BE2C (cell line): ENCODE measurements around the gene PBRM1.

Experiments used
- DNase-seq: peaks from one replicate; pipeline ENCODE4 v3.0.0-alpha.2; 2020
- H3K27me3 ChIP-seq: fragments of 250-450 bp; sonication (Bioruptor Pico); 2 replicates; pipeline ENCODE4 v1.5.1; 2020; ENCODE audit warnings: mild to moderate bottlenecking
- H3K36me3 ChIP-seq: fragments of 250-450 bp; sonication (Bioruptor Pico); 2 replicates; pipeline ENCODE4 v1.5.1; 2020; ENCODE audit warnings: mild to moderate bottlenecking
- H3K4me1 ChIP-seq: fragments of 250-450 bp; sonication (Bioruptor Pico); 2 replicates; pipeline ENCODE4 v1.5.1; 2020
- H3K4me3 ChIP-seq: 2 replicates; pipeline ENCODE4 v1.5.1; 2011; ENCODE audit warnings: low read depth, low read length
- H3K9me3 ChIP-seq: fragments of 250-450 bp; sonication (Bioruptor Pico); 2 replicates; pipeline ENCODE4 v1.5.1; 2020
- CTCF ChIP-seq: IDR thresholded peaks from 2 replicates; pipeline ENCODE4 v1.5.1; 2012; ENCODE audit warnings: mild to moderate bottlenecking, low read depth, low read length

Gene PBRM1

GRCh38 chr3:52502001-52502400 lies 183.7 kb downstream of the PBRM1 start:
- Histone ChIP-seq H3K36me3 (no peaks in the 10 kb centered on the region), H3K27me3 (no peaks in the 10 kb centered on the region), H3K4me3 (no peak overlapping the region), H3K9me3 (no peaks in the 10 kb centered on the region), H3K4me1 (no peaks in the 10 kb centered on the region)
- no peak for DNase-seq
- TF ChIP-seq CTCF = no peak

- Histone ChIP-seq H3K4me3 (no peak overlapping the region), H3K9me3 (no peaks in the 10 kb centered on the region), H3K4me1 (no peaks in the 10 kb centered on the region), H3K27me3 (no peaks in the 10 kb centered on the region), H3K36me3 (no peaks in the 10 kb centered on the region)
- no peak for DNase-seq
- TF ChIP-seq CTCF = no peak
These were observed 184.7 kb downstream of the PBRM1 start for GRCh38 chr3:52501046-52501445.

GRCh38 chr3:52498137-52499054 lies 187.3 kb downstream of the PBRM1 start:
- H3K4me1 ChIP-seq = no peaks in the 10 kb centered on the region
- no peak overlapping the region for H3K4me3 ChIP-seq
- H3K9me3 ChIP-seq = no peaks in the 10 kb centered on the region
- no peaks in the 10 kb centered on the region for H3K36me3 ChIP-seq
- no peak for TF ChIP-seq CTCF
- no peak for DNase-seq
- H3K27me3 ChIP-seq = no peaks in the 10 kb centered on the region

GRCh38 chr3:52495777-52496602 lies 189.7 kb downstream of the PBRM1 start:
- H3K36me3 ChIP-seq = no peaks in the 10 kb centered on the region
- no peak for TF ChIP-seq CTCF
- no peak for DNase-seq
- no peaks in the 10 kb centered on the region for H3K9me3 ChIP-seq
- no peaks in the 10 kb centered on the region for H3K27me3 ChIP-seq
- no peaks in the 10 kb centered on the region for H3K4me1 ChIP-seq
- H3K4me3 ChIP-seq = no peak overlapping the region
